Central memory CD8-positive, alpha-beta T cell (primary cell): ENCODE data around the gene GPX1.
"Not testable (repeated sequence)": the region's sequence is repeated elsewhere in the genome, so short reads cannot be mapped to it uniquely, and the experiment has no call there.

Source experiments
- ATAC-seq: fragments of 150-1000 bp; cut with Tn5 transposase; replicated peaks from 2 replicates; pipeline ENCODE4 v1.10.0; 2022; ENCODE audit warnings: mild to moderate bottlenecking, moderate FRiP score, moderate number of reproducible peaks; ENCODE audit not compliant: poor library complexity, severe bottlenecking; ENCODE audit errors: extremely low read depth
- DNase-seq, 2 donors: peaks; one replicate each; pipeline ENCODE4 v3.0.0; 2021; ENCODE audit warnings: low spot score in 2 of 2
- H3K27ac Mint-ChIP-seq: one replicate; pipeline ENCODE4 v1.8.0; 2022; ENCODE audit warnings: low read depth, mild to moderate bottlenecking, moderate library complexity, mixed read lengths
- H3K27me3 Mint-ChIP-seq: one replicate; pipeline ENCODE4 v1.8.0; 2022; ENCODE audit warnings: mixed read lengths
- H3K36me3 Mint-ChIP-seq: one replicate; pipeline ENCODE4 v1.8.0; 2022; ENCODE audit warnings: mild to moderate bottlenecking, moderate library complexity, mixed read lengths; ENCODE audit not compliant: insufficient read depth
- H3K4me1 Mint-ChIP-seq: one replicate; pipeline ENCODE4 v1.8.0; 2022; ENCODE audit warnings: mixed read lengths
- H3K4me3 Mint-ChIP-seq: one replicate; pipeline ENCODE4 v1.8.0; 2022; ENCODE audit warnings: mild to moderate bottlenecking, moderate library complexity, mixed read lengths
- H3K9me3 Mint-ChIP-seq: one replicate; pipeline ENCODE4 v1.8.0; 2022; ENCODE audit warnings: mixed read lengths

The GPX1 gene

GRCh38 chr3:49358217-49358883, at the start of gene GPX1:
Gene GPX1, minus strand, starts transcription at chr3:49358353. Its CDS starts 75 bp downstream, at chr3:49358278.
- DNase-seq, result peak; percentile 42 to 45
- peak; percentile 64 for ATAC-seq
- H3K36me3 Mint-ChIP-seq, result peaks cover 51% of the 10 kb centered on the region

GRCh38 chr3:49406571-49407565, 48.7 kb upstream of the GPX1 start:
- H3K9me3 Mint-ChIP-seq, result no peaks in the 10 kb centered on the region
- H3K36me3 Mint-ChIP-seq, result peaks cover 18% of the 10 kb centered on the region
- peak overlapping the region; percentile 33 for H3K4me3 Mint-ChIP-seq
- DNase-seq (no peak), ATAC-seq (no peak)
- H3K4me1 Mint-ChIP-seq, result peaks cover 48% of the 10 kb centered on the region
- H3K27ac Mint-ChIP-seq, result peak overlapping the region; percentile 50
- no peaks in the 10 kb centered on the region for H3K27me3 Mint-ChIP-seq

More at GRCh38 chr3:49358217-49358883, at the start of gene GPX1:
- no peaks in the 10 kb centered on the region for H3K9me3 Mint-ChIP-seq
- H3K4me1 Mint-ChIP-seq, result peaks cover 21% of the 10 kb centered on the region
- H3K27ac Mint-ChIP-seq, result peak within 1 kb of the TSS; percentile 89
- H3K27me3 Mint-ChIP-seq, result no peaks in the 10 kb centered on the region
- peak within 1 kb of the TSS; percentile 93 for H3K4me3 Mint-ChIP-seq

GRCh38 chr3:49405570-49405969, 47.4 kb upstream of the GPX1 start:
- H3K27me3 Mint-ChIP-seq, H3K27ac Mint-ChIP-seq, ATAC-seq, DNase-seq, H3K4me3 Mint-ChIP-seq, H3K9me3 Mint-ChIP-seq: not testable (repeated sequence)
- peaks cover 19% of the 10 kb centered on the region for H3K36me3 Mint-ChIP-seq
- H3K4me1 Mint-ChIP-seq, result peaks cover 50% of the 10 kb centered on the region

- Mint-ChIP-seq H3K36me3 (peaks cover 27% of the 10 kb centered on the region), H3K4me3 (peak overlapping the region; percentile 25), H3K4me1 (peaks cover 50% of the 10 kb centered on the region), H3K9me3 (no peaks in the 10 kb centered on the region), H3K27ac (no peak overlapping the region), H3K27me3 (no peaks in the 10 kb centered on the region)
- ATAC-seq (no peak), DNase-seq (no peak)
Measured at GRCh38 chr3:49403891-49404290, 45.7 kb upstream of the GPX1 start.

GRCh38 chr3:49401766-49402165, 43.6 kb upstream of the GPX1 start:
- ATAC-seq, result no peak
- Mint-ChIP-seq H3K27me3 (no peaks in the 10 kb centered on the region), H3K9me3 (no peaks in the 10 kb centered on the region), H3K4me1 (peaks cover 55% of the 10 kb centered on the region), H3K4me3 (no peak overlapping the region), H3K36me3 (peaks cover 37% of the 10 kb centered on the region), H3K27ac (no peak overlapping the region)
- DNase-seq, result no peak

- H3K9me3 Mint-ChIP-seq, result no peaks in the 10 kb centered on the region
- H3K27ac Mint-ChIP-seq, result peak overlapping the region; percentile 70
- peaks cover 45% of the 10 kb centered on the region for H3K36me3 Mint-ChIP-seq
- DNase-seq (no peak), ATAC-seq (no peak)
- no peaks in the 10 kb centered on the region for H3K27me3 Mint-ChIP-seq
- H3K4me3 Mint-ChIP-seq, result no peak overlapping the region
- peaks cover 54% of the 10 kb centered on the region for H3K4me1 Mint-ChIP-seq
Measured at GRCh38 chr3:49399461-49399860, 41.3 kb upstream of the GPX1 start.

- Mint-ChIP-seq H3K36me3 (peaks cover 42% of the 10 kb centered on the region), H3K4me3 (peak overlapping the region; percentile 3)
Measured at GRCh38 chr3:49397470-49397869, 39.3 kb upstream of the GPX1 start.

GRCh38 chr3:49391310-49391709, 33.2 kb upstream of the GPX1 start:
- H3K4me3 Mint-ChIP-seq, ATAC-seq, H3K27ac Mint-ChIP-seq, H3K27me3 Mint-ChIP-seq, H3K9me3 Mint-ChIP-seq, DNase-seq: not testable (repeated sequence)
- Mint-ChIP-seq H3K4me1 (peaks cover 54% of the 10 kb centered on the region), H3K36me3 (peaks cover 19% of the 10 kb centered on the region)

More at GRCh38 chr3:49397470-49397869, 39.3 kb upstream of the GPX1 start:
- Mint-ChIP-seq H3K27ac (no peak overlapping the region), H3K4me1 (peaks cover 70% of the 10 kb centered on the region), H3K27me3 (no peaks in the 10 kb centered on the region), H3K9me3 (no peaks in the 10 kb centered on the region)
- DNase-seq (no peak), ATAC-seq (no peak)

GRCh38 chr3:49389297-49389696, 31.1 kb upstream of the GPX1 start:
- Mint-ChIP-seq H3K27me3 (no peaks in the 10 kb centered on the region), H3K4me3 (no peak overlapping the region), H3K27ac (peak overlapping the region; percentile 44), H3K9me3 (no peaks in the 10 kb centered on the region), H3K4me1 (peaks cover 49% of the 10 kb centered on the region), H3K36me3 (peaks cover 7% of the 10 kb centered on the region)
- DNase-seq, result no peak
- no peak for ATAC-seq

- Mint-ChIP-seq H3K4me1 (peaks cover 52% of the 10 kb centered on the region), H3K27ac (peak overlapping the region; percentile 44), H3K9me3 (no peaks in the 10 kb centered on the region), H3K27me3 (no peaks in the 10 kb centered on the region), H3K4me3 (no peak overlapping the region), H3K36me3 (peaks cover 7% of the 10 kb centered on the region)
- no peak for ATAC-seq
- no peak for DNase-seq
Measured at GRCh38 chr3:49388289-49388820, 30.2 kb upstream of the GPX1 start.

GRCh38 chr3:49387721-49388120, 29.6 kb upstream of the GPX1 start:
- Mint-ChIP-seq H3K4me1 (peaks cover 48% of the 10 kb centered on the region), H3K9me3 (no peaks in the 10 kb centered on the region), H3K27ac (no peak overlapping the region), H3K4me3 (no peak overlapping the region), H3K36me3 (peaks cover 8% of the 10 kb centered on the region), H3K27me3 (no peaks in the 10 kb centered on the region)
- no peak for ATAC-seq
- no peak for DNase-seq

- Mint-ChIP-seq H3K27ac (peak overlapping the region; percentile 89), H3K4me1 (peaks cover 45% of the 10 kb centered on the region), H3K36me3 (peaks cover 8% of the 10 kb centered on the region), H3K9me3 (no peaks in the 10 kb centered on the region), H3K4me3 (peak overlapping the region; percentile 47), H3K27me3 (no peaks in the 10 kb centered on the region)
- ATAC-seq (no peak), DNase-seq (no peak)
Measured at GRCh38 chr3:49386056-49386756, 28.1 kb upstream of the GPX1 start.
